Adipocyte (in vitro differentiated cells): ENCODE results near the gene TCFL5.

Experiments
- DNase-seq: peaks from one replicate; pipeline ENCODE4 v3.0.0-alpha.2; 2015; ENCODE audit warnings: low read depth
- H3K27me3 ChIP-seq: replicated peaks from 2 replicates; pipeline ENCODE4 v1.7.0; 2013; ENCODE audit warnings: mild to moderate bottlenecking, low read length, moderate library complexity; ENCODE audit not compliant: control insufficient read depth, insufficient read depth
- H3K36me3 ChIP-seq: 2 replicates; pipeline ENCODE4 v1.7.0; 2013; ENCODE audit warnings: low read length, mild to moderate bottlenecking, moderate library complexity; ENCODE audit not compliant: control insufficient read depth, insufficient read depth, severe bottlenecking
- H3K4me1 ChIP-seq: 2 replicates; pipeline ENCODE4 v1.7.0; 2013; ENCODE audit warnings: mild to moderate bottlenecking, low read length, moderate library complexity; ENCODE audit not compliant: control insufficient read depth, insufficient read depth
- H3K4me3 ChIP-seq: 2 replicates; pipeline ENCODE4 v1.7.0; 2013; ENCODE audit warnings: mild to moderate bottlenecking, low read length, moderate library complexity
- H3K9ac ChIP-seq: 2 replicates; pipeline ENCODE4 v1.7.0; 2013; ENCODE audit warnings: mild to moderate bottlenecking, low read length, moderate library complexity
- H3K9me3 ChIP-seq: 2 replicates; pipeline ENCODE4 v1.7.0; 2013; ENCODE audit warnings: mild to moderate bottlenecking, low read length, moderate library complexity; ENCODE audit not compliant: control insufficient read depth

Gene TCFL5

GRCh38 chr20:62816031-62816883 is 45.4 kb downstream of the TCFL5 start:
- peak overlapping the region; percentile 33 for H3K4me3 ChIP-seq
- no peaks in the 10 kb centered on the region for H3K9me3 ChIP-seq

DNA sequence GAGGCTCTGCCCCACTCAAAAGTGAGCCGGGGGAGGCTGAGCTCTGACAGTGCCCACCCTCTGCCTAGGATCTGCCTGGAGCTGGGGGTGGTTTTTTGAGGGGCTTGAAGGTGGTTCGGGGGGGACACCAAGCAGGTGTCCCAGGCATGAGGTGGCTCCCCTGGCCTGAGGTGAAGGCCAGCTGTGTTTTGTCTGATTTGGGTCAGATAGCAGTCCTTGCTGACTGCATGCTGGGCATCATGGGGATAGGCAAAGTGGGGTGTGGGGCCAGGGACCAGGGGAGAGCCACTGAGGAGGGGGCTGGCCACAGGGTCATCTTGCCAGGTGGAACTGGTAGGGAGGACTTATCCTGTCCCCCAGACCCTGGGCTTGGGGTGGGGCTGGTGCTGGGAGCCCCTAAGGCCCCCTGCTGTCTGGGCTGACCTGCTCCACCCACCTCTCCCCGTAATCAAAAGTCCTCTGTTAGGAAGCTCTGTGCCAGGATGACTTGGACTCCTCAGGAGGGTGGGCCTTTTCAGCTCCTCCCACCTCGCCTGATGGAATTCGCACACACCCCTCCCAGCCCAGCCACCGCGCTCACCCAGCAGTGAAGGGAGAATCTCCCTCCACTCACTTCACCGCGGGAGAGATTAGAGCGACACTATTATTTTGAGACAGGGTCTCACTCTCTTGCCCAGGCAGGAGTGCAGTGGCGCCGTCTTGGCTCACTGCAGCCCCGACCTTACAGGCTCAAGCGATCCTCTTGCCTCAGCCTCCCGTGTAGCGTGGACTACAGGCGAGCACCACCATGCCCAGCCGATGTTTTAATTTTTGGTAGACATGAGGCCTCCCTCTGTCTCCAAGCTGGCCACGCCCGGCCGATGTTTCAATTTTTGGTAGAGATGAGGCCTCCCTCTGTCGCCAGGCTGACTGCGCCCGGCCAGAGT is 46.3 kb downstream of the TCFL5 start:
- Histone ChIP-seq H3K27me3 (no peaks in the 10 kb centered on the region), H3K9me3 (no peaks in the 10 kb centered on the region), H3K4me1 (peaks cover 37% of the 10 kb centered on the region), H3K4me3 (no peak overlapping the region), H3K9ac (no peak overlapping the region), H3K36me3 (peaks cover 31% of the 10 kb centered on the region)
- DNase-seq = no peak

More at GRCh38 chr20:62816031-62816883, 45.4 kb downstream of the TCFL5 start:
- H3K9ac ChIP-seq = peak overlapping the region; percentile 25
- H3K36me3 ChIP-seq = peaks cover 22% of the 10 kb centered on the region
- peak; percentile 61 for DNase-seq
- peaks cover 37% of the 10 kb centered on the region for H3K4me1 ChIP-seq
- no peaks in the 10 kb centered on the region for H3K27me3 ChIP-seq

GRCh38 chr20:62814709-62815065 is 46.9 kb downstream of the TCFL5 start:
- H3K4me3 ChIP-seq = no peak overlapping the region
- H3K4me1 ChIP-seq = peaks cover 33% of the 10 kb centered on the region
- H3K9me3 ChIP-seq = no peaks in the 10 kb centered on the region
- peaks cover 37% of the 10 kb centered on the region for H3K36me3 ChIP-seq
- no peak overlapping the region for H3K9ac ChIP-seq
- DNase-seq = no peak
- H3K27me3 ChIP-seq = no peaks in the 10 kb centered on the region

- Histone ChIP-seq H3K27me3 (no peaks in the 10 kb centered on the region), H3K4me1 (peaks cover 28% of the 10 kb centered on the region), H3K9me3 (no peaks in the 10 kb centered on the region), H3K36me3 (peaks cover 42% of the 10 kb centered on the region), H3K9ac (no peak overlapping the region), H3K4me3 (no peak overlapping the region)
- DNase-seq = no peak
Observed at GRCh38 chr20:62814060-62814708, 47.4 kb downstream of the TCFL5 start.

GRCh38 chr20:62813588-62813987 is 48.0 kb downstream of the TCFL5 start:
- H3K4me1 ChIP-seq = peaks cover 22% of the 10 kb centered on the region
- DNase-seq = no peak
- no peaks in the 10 kb centered on the region for H3K27me3 ChIP-seq
- H3K9ac ChIP-seq = no peak overlapping the region
- H3K4me3 ChIP-seq = no peak overlapping the region
- H3K36me3 ChIP-seq = peaks cover 46% of the 10 kb centered on the region
- no peaks in the 10 kb centered on the region for H3K9me3 ChIP-seq

DNA sequence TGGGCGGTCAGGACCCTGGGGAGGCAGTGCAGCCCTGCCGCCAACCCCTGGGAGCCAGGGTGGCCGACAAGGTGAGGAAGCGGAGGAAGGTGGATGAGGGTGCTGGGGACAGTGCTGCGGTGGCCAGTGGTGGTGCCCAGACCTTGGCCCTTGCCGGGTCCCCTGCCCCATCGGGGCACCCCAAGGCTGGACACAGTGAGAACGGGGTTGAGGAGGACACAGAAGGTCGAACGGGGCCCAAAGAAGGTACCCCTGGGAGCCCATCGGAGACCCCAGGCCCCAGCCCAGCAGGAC is 48.8 kb downstream of the TCFL5 start:
- Histone ChIP-seq H3K9me3 (no peaks in the 10 kb centered on the region), H3K36me3 (peaks cover 53% of the 10 kb centered on the region), H3K4me3 (no peak overlapping the region), H3K27me3 (no peaks in the 10 kb centered on the region), H3K9ac (no peak overlapping the region), H3K4me1 (peaks cover 16% of the 10 kb centered on the region)
- no peak for DNase-seq

- DNase-seq = no peak
- Histone ChIP-seq H3K27me3 (no peaks in the 10 kb centered on the region), H3K9ac (no peak overlapping the region), H3K4me3 (no peak overlapping the region), H3K9me3 (no peaks in the 10 kb centered on the region), H3K36me3 (peaks cover 58% of the 10 kb centered on the region), H3K4me1 (peaks cover 16% of the 10 kb centered on the region)
Observed at GRCh38 chr20:62812181-62812906, 49.3 kb downstream of the TCFL5 start.

DNA sequence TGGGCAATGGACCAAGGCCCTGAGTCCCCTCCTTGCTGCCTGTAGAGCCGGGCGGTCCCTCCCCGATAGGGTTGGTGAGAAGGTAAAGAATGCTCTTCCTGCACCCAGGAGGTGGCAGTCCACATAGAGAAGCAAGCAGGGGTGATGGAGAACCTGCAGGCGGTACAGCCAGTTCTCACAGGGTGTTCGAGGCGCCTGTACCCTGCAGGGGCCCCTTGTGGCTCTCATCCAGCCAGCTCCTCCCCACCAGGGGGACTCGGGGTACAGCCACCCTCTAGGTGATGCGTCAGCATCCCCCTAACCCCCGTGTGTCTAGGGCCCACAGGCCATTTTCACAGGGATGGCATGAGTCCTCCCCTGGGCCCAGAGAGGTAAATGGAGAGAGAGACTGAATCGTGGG is 49.9 kb downstream of the TCFL5 start:
- peaks cover 61% of the 10 kb centered on the region for H3K36me3 ChIP-seq
- no peaks in the 10 kb centered on the region for H3K27me3 ChIP-seq
- no peak for DNase-seq
- no peaks in the 10 kb centered on the region for H3K9me3 ChIP-seq
- no peak overlapping the region for H3K9ac ChIP-seq
- H3K4me1 ChIP-seq = peaks cover 22% of the 10 kb centered on the region
- no peak overlapping the region for H3K4me3 ChIP-seq

DNA sequence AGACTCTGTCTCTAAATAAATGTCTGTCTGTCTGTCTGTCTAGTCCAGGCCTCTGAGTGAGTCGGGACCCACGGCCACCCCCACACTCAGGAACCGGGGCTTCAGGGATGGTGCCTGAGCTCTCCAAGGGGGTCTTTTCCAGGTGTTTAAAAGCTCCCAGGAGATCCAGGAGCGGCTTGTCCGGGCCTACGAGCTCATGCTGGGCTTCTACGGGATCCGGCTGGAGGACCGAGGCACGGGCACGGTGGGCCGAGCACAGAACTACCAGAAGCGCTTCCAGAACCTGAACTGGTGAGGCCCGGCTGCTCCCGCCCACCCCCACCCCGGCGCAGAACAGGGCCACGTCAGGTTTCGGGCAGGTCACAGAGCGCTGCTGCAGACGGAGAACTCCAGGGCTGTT is 50.3 kb downstream of the TCFL5 start:
- H3K9ac ChIP-seq = no peak overlapping the region
- peaks cover 23% of the 10 kb centered on the region for H3K4me1 ChIP-seq
- no peak overlapping the region for H3K4me3 ChIP-seq
- H3K9me3 ChIP-seq = no peaks in the 10 kb centered on the region
- H3K27me3 ChIP-seq = no peaks in the 10 kb centered on the region
- H3K36me3 ChIP-seq = peaks cover 61% of the 10 kb centered on the region
- no peak for DNase-seq

DNA sequence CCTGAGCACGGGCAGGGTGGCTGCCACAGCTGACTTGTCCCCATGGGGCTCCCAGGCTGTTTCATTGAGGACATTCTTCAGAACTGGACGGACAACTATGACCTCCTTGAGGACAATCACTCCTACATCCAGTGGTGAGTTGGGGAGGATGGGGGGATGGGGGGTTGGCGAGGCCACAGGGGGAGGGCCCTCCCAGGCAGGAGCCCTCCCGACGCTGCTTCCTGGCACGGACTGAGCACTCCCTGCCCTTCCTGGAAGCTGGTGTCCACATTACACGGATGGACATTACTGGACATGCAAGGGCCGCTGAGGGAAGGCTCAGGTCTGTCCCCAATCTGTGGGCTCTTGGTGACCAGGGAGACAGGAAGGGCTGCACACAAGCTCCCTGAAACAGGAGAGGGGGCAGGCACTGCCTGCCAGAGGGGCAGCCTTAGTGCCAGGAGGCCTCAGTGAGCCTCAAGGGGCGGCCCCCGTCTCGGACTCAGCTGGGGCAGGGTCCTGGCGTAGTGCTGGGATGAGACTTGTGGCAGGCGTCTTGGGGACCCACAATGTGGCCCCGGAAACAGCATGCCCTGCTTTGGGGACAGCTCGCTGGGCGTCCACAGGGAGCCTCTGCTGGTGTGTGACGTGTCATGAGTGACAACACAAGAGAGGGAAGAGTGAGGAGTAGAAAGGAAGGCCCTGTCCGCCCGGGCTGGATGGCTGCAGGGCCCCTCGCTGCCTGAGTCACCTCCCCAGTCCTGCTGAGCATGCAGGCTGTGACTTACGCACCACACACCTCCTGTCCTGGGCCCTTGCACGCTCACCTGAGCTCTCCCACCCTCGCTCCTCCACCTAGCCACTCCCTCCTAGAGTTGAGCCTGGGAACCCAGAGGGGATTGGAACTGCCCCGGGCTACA is 51.8 kb downstream of the TCFL5 start:
- Histone ChIP-seq H3K4me1 (peaks cover 15% of the 10 kb centered on the region), H3K36me3 (peaks cover 61% of the 10 kb centered on the region), H3K4me3 (no peak overlapping the region), H3K27me3 (no peaks in the 10 kb centered on the region), H3K9ac (no peak overlapping the region), H3K9me3 (no peaks in the 10 kb centered on the region)
- no peak for DNase-seq
